Measurements from ENCODE around the gene FRAT2.

FRAT2 gene

DNA sequence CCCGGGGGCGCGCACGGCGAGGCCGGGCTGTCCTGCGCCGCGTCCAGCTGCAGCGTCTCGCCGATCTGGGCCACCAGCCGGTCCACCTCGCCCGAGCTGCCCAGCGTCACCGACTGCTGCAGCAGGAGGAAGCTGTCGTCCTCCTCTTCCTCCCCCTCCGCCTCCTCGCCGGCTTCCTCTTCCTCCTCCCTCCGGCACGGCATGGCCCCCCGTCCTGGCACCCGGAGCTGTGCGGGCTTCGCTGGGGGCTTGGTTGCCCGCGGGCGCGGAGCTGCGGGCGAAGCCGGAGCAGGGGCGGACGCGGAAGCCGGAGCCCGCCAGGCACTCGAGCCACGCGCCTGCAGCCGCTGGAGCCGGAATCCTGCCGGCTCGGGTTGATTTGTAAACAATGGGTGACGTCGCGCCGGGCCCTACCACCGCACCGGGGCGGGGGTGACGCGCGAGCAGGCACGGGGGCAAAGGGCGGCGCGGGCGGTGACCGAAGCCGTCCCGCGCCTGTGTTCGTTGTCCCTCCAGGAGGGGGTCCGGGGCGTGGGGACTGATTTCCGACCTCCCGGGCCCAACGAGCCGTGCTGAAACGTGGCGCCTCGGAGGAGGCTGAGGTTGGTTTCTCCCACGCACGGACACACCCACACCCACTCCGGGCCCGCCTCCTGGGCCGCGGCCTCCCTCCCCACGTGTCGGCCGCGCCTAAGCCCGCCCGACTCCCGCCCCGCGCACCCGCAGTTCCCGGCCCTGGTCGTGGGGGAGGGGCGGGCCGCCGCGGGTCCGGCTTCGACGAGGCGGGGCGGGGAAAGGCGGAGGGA is at the start of gene FRAT2:
TSS of gene FRAT2 (minus strand) at position 360 of the 806 bp plus-strand sequence. CDS start at position 203, 157 bp downstream.
- peak; percentile 79 to 99 (median 90) for DNase-seq

GRCh38 chr10:97384156-97384555 is 49.6 kb upstream of the FRAT2 start:
- DNase-seq = no peak

DNA sequence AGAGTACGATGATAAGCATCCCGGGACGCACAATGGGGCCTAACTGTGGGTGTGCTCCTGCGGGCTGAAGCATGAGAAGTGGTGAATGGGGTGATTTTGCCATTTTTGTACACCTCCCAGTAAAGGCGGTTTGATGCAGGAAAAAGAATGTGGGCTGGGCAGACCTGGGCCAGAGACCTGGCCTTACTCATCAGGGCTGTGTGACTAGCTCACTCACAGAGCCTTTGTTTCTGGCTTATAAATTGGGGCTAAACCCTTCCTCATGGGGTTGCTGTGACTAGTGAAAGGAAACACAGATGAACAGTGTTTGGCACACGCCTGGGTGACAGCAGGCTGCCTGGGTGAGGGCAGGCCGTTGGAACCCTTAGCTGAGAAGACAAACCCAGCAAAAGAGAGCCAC is 48.6 kb upstream of the FRAT2 start:
- no peak for DNase-seq

- DNase-seq = no peak
Measured at GRCh38 chr10:97381626-97382025, 47.1 kb upstream of the FRAT2 start.

DNA sequence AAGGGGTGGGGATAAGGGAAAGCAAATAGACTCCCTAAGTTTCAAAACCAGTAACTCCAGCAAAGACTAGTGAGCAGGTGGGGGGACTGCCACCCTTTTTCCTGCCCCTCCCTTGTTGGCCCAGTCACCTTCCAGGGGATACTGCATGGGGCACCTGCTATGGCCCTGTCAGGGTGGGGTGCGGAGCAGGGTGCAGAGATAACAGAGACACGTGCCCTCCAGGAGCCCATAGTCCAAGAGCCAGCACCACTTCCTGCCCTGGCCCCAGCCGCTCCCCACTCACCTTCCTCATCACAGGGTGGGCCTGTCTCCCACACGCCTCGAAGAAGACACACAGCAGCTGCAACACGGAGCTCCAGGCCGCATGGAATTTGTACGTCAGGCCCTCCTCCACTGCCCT is 46.0 kb upstream of the FRAT2 start:
- DNase-seq = no peak

DNA sequence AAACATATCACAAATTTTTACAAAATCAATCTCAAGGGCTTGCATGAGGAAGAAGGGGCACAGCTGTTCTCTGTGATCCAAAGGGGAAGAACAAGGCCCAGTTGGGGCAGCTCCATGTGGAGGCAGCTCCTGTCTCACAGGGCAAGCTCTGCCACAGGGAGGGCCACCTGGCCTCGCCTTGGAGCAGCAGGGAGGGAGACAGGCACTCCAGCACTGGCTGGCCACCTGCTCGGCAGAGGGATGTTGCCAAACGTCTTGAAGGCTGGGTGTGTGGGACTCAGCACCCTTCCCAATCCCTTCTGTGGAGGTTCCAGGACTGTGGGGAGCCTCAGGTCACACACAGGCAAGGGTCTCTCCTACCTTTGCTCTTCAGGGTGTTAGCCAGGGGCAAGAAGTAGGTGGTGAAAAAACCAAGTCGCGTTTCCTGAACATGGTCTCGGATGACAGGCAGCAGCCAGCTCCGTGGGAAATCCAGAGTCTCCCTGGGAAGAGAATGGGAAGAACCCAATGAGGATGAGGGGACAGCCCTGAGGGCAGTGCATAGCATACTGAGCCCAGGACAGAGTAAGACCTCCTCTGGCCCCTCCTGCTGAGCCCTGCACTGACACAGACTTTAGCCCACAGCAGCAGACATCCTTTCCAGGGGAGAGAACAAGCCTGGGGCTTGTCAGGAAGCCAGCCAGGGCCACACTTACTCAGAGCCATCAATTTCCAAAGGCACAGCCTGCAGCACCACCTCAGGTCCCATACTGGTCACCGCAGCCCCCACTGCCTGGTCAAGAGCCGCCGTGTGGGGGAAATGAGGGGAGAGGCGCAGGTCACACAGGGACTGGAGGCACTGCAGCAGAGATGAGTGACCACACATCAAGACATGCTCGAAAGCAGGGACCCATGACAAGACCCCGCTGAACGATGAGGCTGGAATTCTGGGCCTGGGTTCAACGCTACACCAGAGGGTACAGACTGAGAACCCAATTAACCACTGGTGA is 44.7 kb upstream of the FRAT2 start:
- DNase-seq = no peak

GRCh38 chr10:97376413-97376812 is 41.9 kb upstream of the FRAT2 start:
- DNase-seq = no peak

- DNase-seq = no peak
Measured at GRCh38 chr10:97373456-97373855, 38.9 kb upstream of the FRAT2 start.

- DNase-seq = no peak
Measured at GRCh38 chr10:97372233-97372875, 37.8 kb upstream of the FRAT2 start.

DNA sequence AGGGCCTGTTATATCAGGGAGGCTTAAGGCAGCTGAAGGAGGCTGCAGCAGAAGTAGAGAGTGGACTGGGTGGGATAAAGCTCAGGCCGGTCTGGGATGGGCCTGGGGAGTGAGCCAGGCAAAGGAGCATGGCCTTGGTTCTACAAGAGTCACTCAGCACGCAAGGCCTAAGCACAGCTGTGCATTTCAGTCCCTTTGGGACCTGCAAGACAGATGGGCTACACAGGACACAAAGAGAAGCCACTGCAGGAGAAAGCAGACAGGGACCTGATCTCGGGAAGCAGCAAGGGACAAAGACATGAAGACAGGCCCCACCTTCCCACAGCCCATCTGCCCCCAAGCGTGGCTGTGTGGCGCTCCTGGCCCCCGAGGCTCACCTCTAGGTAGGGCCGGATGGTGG is 37.2 kb upstream of the FRAT2 start:
- DNase-seq = no peak

GRCh38 chr10:97367126-97367649 is 32.7 kb upstream of the FRAT2 start:
- DNase-seq = no peak

DNA sequence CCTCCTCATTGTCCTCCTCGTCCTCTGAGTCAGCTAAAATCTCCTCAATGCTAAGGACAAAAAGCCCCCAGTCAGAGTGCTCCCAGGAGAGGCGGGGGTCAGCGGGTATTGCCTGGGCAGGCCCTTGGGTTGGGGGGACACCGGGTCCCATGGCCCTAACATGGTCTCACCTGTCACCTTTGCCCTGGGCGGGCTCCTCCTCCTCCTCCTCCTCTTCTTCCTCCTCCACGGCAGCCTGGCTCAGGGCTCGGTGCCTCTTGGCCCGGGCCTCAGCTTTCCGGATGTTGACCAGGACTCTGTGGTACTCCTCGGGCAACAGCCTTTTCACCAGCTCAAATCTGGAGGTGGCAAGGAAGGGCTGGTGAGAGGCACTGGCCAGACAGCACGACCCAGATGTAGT is 32.0 kb upstream of the FRAT2 start:
- DNase-seq = no peak

DNA sequence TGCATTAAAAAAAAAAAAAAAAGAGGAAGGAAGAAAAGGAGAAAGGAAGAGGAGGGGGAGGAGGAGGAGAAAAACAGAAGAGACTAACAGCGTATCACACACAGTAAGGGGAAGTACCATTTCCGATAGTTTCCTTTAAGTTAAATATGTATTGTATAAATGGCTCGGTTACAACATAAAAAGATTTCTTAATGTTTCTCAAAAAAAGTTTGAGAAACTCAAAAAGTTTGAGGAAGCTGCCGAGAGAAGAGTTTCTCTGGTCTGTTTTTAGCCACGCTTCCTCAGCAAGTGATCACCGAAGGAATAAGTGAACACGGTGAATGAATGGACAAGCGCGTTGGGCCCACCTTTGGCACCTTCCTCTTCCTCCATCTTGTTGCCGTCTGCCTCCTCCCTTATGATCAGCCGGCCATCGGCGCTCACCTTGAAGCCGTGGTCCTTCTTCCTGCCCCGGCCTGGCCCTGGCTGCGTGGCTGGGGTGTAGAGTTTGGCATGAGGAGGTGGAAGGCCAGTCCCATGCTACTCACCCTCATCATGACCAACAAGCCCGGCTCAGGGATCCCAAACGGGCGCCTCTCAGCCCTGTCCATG is 31.3 kb upstream of the FRAT2 start:
- no peak for DNase-seq

DNA sequence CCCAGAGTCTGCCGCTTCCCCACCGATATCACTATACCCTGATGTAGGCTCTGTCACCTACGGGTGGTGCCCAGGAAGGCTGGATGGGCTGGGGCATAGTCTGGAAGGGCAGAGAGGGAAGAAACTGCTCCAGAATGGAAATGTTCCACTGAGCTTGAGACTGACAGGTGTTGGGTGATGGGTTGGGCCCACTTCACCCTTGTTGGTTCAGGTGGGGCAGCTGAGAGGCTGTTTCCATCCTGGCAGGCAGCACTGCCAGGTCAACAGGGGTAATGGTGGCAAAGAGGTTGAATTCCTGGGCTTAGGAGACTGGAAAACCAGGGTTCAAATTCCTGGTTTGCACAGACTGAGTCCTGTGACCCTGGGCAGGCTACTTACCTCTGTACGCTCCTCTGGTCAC is 28.5 kb upstream of the FRAT2 start:
- DNase-seq = no peak

- DNase-seq = no peak
Measured at GRCh38 chr10:97362310-97363033, 27.9 kb upstream of the FRAT2 start.

DNA sequence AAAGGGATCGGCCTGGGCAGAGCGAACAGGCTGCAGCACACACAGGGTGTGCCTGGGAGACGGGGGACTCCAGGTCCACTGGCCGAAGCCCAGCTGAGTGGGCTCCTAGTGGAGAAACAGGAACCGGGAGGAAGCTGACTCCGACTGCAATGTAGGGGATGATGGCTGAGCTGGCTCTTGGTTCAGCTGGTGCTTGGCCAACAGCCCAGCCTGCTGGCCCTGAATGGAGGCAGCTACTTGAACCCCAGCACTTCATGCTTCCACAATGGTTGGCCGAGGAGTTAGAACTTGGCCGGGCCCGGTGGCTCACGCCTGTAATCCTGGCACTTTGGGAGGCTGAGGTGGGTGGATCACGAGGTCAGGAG is 27.0 kb upstream of the FRAT2 start:
- no peak for DNase-seq

DNA sequence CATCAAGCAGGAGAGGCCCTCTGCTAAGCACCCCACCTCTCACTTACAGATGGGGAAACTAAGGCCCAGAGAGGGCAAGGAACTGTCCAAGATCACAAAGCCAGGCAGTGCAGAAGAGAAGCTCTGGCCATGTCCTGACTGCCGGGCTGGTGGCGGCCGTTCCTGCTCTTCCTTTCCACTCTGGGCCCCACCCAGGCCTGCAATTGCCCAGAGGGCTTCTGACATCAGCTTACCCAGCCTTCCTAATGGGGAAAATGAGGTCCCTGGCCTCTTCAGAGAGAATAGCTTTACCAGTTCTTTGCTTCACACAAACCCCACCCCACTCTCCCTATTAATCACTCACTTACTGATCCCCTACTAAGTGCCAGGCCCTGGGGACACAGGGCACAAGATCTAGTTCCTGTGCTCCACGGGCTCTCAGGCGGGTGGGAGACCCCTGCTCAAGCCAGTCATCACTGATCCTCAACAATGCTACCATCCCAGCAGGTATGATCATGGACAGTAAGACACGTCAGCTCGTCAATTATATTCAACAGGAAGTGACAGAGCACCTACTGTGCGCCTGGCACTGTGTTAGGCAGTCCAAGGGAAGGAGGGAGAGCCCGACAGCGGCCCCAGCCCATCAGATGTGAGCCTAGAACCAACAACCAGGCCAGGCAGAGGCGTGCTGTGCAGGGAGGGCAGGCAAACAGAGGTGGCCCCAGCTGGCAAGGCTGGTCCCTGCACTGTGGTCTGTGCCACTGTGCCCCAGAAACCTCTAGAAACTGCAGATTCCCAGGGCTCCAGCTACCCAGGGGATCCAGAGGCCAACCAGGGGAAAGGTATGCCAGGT is 26.4 kb upstream of the FRAT2 start:
- no peak for DNase-seq

GRCh38 chr10:97358781-97359180 is 24.3 kb upstream of the FRAT2 start:
- DNase-seq = no peak

GRCh38 chr10:97358349-97358748 is 23.8 kb upstream of the FRAT2 start:
- no peak for DNase-seq

DNA sequence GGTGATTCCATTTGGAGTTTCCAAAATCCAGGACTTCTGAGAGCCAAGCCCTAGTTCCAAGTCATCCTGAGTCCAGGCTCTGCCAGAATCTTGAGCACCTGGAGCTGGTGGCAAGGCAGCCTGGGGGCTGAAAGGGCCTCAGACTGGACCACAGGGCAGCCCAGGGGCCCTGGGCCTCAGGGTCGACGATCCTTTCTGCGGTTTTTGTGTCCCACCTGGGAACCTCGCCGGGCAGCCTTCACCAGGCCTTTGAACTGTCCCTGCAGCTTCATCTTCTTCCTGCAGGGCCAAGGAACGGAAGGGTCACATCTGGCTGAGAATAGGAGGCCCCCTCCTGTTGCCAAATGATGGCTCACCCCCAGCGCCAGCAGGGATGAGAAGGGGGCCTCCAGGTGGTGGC is 22.4 kb upstream of the FRAT2 start:
- DNase-seq = no peak

GRCh38 chr10:97356318-97356914 is 21.9 kb upstream of the FRAT2 start:
- no peak for DNase-seq

Measured in stimulated activated naive CD4-positive, alpha-beta T cell (primary cell).